GM10248 (cell line): ENCODE measurements around the gene COPZ1.

Experiments
- CTCF ChIA-PET: fragments of 300-600 bp; sonication (Branson Sonifier 250); formaldehyde crosslinking; extraction: SDS; loops from one replicate; lab custom pipeline; 2021; ENCODE audit warnings: antibody characterized with exemption; lab: Yijun Ruan, JAX
- POLR2A ChIA-PET: fragments of 350-650 bp; sonication (Branson Sonifier 250); formaldehyde crosslinking; extraction: SDS; loops from one replicate; lab custom pipeline; 2020; ENCODE audit warnings: antibody characterized with exemption; lab: Yijun Ruan, JAX
- DNase-seq: peaks from one replicate; pipeline ENCODE4 v3.0.0; 2012; ENCODE audit errors: extremely low spot score
- CTCF ChIP-seq: IDR thresholded peaks from 2 replicates; pipeline ENCODE4 v1.5.1; 2012; ENCODE audit warnings: mild to moderate bottlenecking, low read depth; ENCODE audit errors: extremely low read depth, missing control alignments, control extremely low read depth

COPZ1 gene

GRCh38 chr12:54331461-54331860 is 6.5 kb downstream of the COPZ1 start:
- DNase-seq: no peak
- ChIA-PET CTCF (interaction anchor here (1.6 to 7.6 kb wide), 4 partner anchors 14 to 49 kb away, joined by 3 to 48 read pairs (median 26); no protein-coding TSS in a partner anchor), POLR2A (no interaction called here)
- TF ChIP-seq CTCF: no peak

- ChIA-PET POLR2A (interaction anchor here (0.6 to 1.7 kb wide), 2 partner anchors 9 to 35 kb away, joined by 3 to 5 read pairs; partner anchors contain the start of gene COPZ1), CTCF (interaction anchor here (1.0 to 7.6 kb wide), 11 partner anchors 8 to 106 kb away, joined by 3 to 64 read pairs (median 8); partner anchors contain the start of gene COPZ1)
- no peak for DNase-seq
- no peak for TF ChIP-seq CTCF
Measured at GRCh38 chr12:54333420-54334034, 8.6 kb downstream of the COPZ1 start.

GRCh38 chr12:54337280-54337842 is 12.4 kb downstream of the COPZ1 start:
- ChIA-PET CTCF (interaction anchor here (0.8 to 7.6 kb wide), 22 partner anchors 8 to 86 kb away, joined by 3 to 64 read pairs (median 6); partner anchors contain the start of gene COPZ1), POLR2A (no interaction called here)
- no peak for TF ChIP-seq CTCF
- DNase-seq: no peak

DNA sequence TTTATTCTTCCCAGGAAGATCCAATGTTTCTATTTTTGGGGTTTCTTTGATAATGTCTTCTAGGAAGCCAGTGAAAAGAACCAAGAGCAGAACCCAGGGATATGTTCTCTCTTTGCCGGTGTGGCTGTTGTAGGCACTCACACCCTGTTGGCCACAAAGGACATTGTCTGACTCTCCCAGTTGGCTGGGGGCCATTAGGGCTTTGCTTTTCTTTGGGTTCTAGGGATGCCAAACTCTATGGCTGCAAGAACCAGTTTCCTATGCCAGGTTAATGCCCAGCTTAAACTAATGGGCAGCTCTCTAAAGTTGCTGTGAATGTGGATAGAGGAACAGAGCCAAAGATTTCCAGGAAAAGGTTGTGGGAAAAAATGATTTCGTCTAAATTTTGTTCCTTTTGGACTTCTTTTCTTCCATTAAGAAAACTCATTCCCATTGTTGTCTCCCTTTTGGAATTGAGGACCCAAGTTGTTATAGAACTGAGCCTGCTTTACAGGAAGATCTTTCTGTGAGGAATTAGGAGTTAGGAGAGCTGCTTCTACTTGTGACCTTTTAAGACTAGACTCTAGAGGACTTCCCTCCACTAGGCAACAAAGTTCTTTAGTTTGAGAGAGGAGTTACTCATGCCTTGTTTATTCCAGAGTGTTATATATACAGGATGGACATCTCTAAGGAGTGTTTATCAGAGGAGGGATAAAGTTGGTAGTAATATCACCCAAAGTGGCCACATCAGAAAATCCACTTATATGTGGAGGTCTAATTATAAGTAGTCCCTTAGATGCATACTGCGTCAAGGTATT is 13.1 kb downstream of the COPZ1 start:
- POLR2A ChIA-PET: no interaction called here

GRCh38 chr12:54338698-54339296 is 13.9 kb downstream of the COPZ1 start:
- no peak for TF ChIP-seq CTCF
- DNase-seq: no peak
- ChIA-PET POLR2A (no interaction called here), CTCF (interaction anchor here (2.8 to 7.4 kb wide), 3 partner anchors 6 to 45 kb away, joined by 11 to 46 read pairs (median 44); no protein-coding TSS in a partner anchor)

More for the DNA sequence above, 13.1 kb downstream of the COPZ1 start:
- TF ChIP-seq CTCF: no peak
- no peak for DNase-seq
- CTCF ChIA-PET: interaction anchor here (0.8 to 7.6 kb wide), 19 partner anchors 7 to 86 kb away, joined by 3 to 64 read pairs (median 9); partner anchors contain the start of gene COPZ1
